HG02884 (cell line): ENCODE results near the gene DIO3.

Experiments
- ATAC-seq: cut with Tn5 transposase; IDR thresholded peaks from one replicate; pipeline ENCODE4 v1.9.1; 2021; ENCODE audit warnings: mild to moderate bottlenecking, moderate library complexity; ENCODE audit not compliant: unreplicated experiment

The DIO3 gene

GRCh38 chr14:101595887-101596721 lies 34.8 kb downstream of the DIO3 start:
- no peak for ATAC-seq

- no peak for ATAC-seq
These were observed 35.4 kb downstream of the DIO3 start for GRCh38 chr14:101596742-101597141.

GRCh38 chr14:101598159-101598558 lies 36.9 kb downstream of the DIO3 start:
- no peak for ATAC-seq

DNA sequence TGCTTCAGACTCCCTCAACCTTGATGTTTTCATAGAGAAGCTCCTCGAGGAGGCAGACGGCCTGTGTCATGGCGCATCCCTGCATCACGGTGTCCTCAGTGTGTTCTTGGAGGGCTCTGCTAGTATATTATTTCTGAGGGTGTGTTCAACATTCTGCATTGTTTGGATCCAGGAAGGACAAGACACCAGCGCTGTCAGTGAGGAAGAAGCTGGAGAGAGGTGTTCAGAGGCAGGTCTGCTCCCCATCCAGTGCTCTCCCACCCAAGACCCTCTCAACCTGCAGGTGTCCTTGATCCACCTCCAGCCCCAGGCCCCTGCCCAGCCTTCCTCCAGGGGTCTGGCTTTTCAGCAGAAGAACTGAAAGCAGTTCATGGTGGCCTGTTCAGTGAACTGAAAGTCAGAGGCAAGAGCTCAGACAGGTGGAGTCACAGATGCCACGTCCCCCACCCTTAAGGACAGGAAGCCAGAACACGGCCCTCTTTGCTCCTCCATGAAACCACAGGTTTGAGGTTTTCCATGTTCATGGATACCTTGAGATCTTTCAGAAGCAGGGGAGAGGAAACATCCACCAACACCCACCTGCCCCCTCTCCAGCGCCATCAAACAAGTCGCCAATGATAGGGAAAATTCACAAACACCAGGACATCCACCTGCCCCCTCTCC lies 37.4 kb downstream of the DIO3 start:
- ATAC-seq, result no peak

DNA sequence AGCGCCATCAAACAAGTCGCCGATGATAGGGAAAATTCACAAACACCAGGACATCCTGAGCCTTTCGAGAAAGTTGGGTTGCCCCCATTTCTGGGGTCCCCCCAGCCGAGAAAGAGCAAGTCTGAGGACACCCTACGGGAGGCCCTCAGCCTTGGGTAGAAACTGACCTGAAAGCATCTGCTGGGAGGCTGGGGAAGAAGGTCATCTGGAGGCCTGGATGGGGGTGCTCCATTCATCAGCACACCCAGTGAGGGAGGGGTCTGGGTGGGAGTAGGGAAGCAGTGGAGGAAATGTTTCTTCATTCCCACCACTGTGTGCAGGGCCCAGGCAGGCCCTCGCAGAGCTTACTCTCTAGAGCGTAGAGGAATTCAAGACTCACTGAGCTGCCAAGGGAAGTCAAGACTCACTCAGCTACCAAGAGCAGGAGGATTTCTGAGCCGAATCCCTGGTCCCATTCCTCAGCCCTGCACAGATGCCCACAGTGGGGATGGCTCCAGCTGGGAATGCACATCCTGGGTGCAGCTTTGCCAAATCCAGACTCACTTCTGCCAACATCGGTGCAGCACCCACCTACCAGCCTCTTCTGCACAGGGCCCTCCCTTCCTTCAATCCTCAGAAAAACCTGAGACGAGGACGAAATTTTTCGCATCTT lies 38.1 kb downstream of the DIO3 start:
- no peak for ATAC-seq

DNA sequence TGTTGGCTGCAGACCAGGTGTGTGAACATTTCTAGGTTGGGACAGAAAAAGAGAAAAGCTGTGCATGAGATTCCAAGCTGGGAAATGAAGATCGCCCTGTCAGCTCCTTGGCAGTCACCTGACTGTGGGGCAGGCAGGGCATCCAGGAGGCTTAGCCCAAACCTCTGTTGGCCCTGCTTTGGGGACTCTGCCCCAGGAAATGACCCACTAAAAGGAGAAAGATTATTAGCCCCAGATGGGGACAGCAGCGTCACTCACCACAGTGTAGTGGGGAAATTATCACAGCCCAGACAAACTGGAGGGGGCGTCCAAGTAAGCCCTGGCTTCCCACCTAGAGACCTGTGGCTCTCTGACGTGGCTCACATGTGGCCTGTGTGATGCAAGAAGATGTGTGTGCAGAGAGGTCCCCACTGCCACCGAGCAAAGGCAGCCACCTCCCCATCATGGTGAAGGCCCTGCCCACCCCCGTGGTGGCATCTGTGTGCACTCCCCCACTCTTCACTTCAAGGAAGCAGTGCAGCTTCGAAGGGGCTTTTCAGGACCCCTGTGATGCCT lies 39.1 kb downstream of the DIO3 start:
- ATAC-seq, result no peak

- no peak for ATAC-seq
These were observed 39.8 kb downstream of the DIO3 start for GRCh38 chr14:101600891-101601605.

DNA sequence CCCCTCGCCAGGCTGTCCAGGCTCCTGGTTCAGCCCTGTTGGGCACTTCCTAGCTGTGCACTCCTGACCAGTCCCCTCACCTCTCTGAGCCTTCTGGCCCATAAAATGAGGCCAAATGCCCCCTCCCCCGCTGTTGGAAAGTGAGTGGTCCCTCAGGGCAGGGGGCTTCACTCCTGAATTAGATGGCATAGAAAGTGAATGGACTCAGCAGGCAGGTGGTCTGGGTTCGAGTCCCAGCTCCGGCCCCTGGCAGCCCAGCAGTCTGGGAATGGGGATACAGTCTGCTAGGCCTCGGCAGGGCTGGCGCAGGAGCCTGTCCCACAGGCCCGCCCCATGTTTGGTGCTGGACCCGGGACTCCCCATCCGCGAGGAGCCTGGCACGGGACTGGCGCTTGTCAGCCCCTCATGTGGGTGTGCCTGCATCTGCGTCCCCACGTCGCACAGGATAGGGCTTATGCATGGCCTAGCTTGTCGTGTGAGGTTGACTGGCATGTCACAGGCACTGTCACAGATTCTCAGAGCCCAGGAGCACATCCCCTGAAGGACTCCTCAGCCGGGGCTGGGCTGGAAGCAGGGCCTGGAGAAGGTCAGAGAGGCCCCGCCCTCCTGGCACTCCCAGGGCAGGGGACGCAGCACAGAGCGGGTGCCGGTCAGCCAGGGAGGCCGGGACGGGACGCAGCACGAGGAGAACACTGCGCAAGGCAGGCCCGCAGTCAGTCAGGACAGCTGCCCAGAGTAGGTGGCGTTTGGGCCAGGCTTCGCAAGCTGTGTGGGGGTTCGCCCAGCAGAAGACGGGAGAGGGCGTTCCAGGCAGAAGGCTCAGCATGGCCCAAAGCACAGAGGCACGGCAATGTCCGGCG lies 40.5 kb downstream of the DIO3 start:
- no peak for ATAC-seq

GRCh38 chr14:101602466-101602840 lies 41.2 kb downstream of the DIO3 start:
- ATAC-seq, result no peak

DNA sequence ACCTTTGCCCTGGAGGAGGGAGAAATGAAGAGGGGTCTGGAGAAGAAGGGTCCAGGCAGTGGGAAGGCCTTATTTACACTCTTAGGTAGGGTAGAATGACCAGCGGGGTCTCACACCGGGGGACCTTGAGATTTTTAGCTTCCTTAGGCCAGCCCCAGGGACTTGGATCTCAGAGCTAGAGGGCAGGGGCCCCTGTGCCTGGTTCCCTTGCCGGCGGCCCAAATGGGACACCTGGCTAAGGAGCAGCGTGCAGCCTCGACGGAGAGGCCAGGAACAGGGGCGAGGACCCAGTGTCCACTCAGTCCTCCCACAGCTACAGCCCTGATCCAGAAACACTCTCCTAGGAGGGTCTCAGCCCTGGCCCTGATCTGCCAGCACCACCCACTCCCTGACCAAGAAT lies 41.8 kb downstream of the DIO3 start:
- no peak for ATAC-seq

DNA sequence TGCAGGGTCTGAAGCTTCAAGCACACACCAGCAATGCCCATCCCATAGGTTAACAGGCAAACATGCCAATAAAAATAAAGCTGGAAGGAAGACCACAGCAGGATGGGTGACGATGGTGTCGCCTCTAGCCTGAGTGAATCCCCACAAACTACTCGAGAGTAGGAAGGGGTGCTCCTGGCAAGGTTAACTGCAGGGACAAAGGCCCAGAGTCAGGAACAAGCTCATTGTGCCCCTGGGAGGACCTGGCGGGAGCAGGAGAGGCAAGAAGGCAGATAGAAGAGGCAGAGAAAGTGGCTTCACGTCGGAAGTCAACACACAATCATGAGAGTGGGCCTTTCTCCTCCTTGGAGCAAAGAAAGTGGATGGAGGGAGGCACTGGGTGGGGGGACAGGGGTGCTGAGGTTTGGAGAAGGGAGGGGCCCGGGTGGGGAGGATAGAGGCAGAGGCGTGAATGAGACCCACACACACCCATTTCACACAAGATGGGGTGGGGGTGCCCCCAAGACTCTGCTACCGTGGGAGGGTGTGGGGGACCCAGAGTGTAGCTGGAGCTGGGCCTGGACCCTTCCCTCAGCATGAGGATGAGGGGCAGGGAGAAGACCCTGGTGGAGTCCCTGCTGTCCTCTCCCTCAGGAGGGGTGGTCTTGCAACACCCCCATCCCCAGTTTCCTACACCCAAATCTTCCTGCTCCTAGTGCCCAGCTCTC lies 43.1 kb downstream of the DIO3 start:
- no peak for ATAC-seq

DNA sequence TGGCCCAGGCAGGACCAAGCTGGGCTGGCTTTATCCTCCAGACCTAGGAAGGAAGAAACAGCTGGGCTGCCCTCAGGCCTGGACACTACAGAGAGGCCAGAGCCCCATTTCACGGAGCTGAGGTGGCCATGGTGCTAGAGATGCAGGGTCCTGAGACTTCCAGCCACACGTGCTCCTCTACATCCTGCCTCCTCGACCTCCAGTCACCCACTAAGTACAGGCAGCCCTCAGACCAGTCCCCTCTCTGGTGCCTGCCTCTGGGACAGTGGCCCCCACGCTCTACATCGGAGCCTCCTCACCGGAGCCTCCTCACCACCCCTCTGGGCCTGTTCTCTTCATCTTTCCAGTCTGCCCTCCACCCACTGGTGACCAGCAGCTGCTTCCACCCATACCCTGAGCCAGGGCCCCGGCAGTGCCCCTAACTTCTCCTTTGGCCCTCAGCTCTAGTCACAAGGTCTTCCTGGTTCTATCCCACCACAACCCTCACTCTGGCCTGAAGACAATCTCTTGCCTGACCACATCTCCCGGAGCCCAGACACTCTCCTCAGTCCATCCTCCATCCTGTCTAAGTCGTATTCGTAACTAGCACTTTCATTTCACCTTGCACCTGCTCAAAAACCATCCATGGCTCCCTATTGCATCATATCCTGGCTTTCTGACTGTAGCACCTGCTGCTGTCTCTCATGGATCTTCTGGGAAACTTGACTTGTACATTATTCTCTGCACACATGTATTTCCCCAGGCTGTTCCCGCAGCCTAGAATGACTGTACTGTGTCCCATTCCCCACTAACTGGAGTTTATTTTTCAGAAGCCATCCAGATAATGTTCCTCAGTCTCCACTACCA lies 43.9 kb downstream of the DIO3 start:
- ATAC-seq, result no peak

- no peak for ATAC-seq
These were observed 44.5 kb downstream of the DIO3 start for GRCh38 chr14:101605836-101606235.
